Keratinocyte (primary cell): ENCODE data around the gene KREMEN1. TPM values are rescaled to one million over a fixed set of nuclear protein-coding genes. Genes with fewer than 3 reads are reported as not detected.

ENCODE experiments used
- DNase-seq: peaks from one replicate; pipeline ENCODE4 v3.0.0-alpha.2; 2011; ENCODE audit warnings: low read depth, missing footprints, low spot score
- FAIRE-seq: peaks from 2 replicates; lab custom pipeline; 2011; peaks lifted over from hg19 to GRCh38; lab: Jason Lieb, UNC
- H2AFZ ChIP-seq: 2 replicates; pipeline ENCODE4 v1.6.0; 2012; ENCODE audit warnings: low read length, control low read depth, inconsistent platforms; ENCODE audit not compliant: control insufficient read depth
- H3K27ac ChIP-seq: 2 replicates; pipeline ENCODE4 v1.5.1; 2011; ENCODE audit warnings: low read length; ENCODE audit not compliant: control insufficient read depth, insufficient read depth
- H3K27me3 ChIP-seq: 3 replicates; pipeline ENCODE4 v1.6.0; 2011; ENCODE audit warnings: low read length; ENCODE audit not compliant: control insufficient read depth, insufficient read depth; ENCODE audit errors: extremely low read depth
- H3K36me3 ChIP-seq, 2 experiments: 2 replicates in 1 of 2; 3 replicates in 1 of 2; pipeline ENCODE4 v1.5.1; 2011; ENCODE audit warnings: low read length in 2 of 2, mild to moderate bottlenecking in 1 of 2; ENCODE audit not compliant: control insufficient read depth in 2 of 2, insufficient read depth in 2 of 2; ENCODE audit errors: extremely low read depth in 1 of 2
- H3K4me1 ChIP-seq: 3 replicates; pipeline ENCODE4 v1.5.1; 2011; ENCODE audit warnings: low read length; ENCODE audit not compliant: control insufficient read depth, insufficient read depth; ENCODE audit errors: extremely low read depth
- H3K4me2 ChIP-seq: 3 replicates; pipeline ENCODE4 v1.6.0; 2011; ENCODE audit warnings: low read depth, low read length; ENCODE audit not compliant: control insufficient read depth, insufficient read depth; ENCODE audit errors: extremely low read depth
- H3K4me3 ChIP-seq, 3 experiments: fragments of 200-600 bp in 1 of 3; sonication (generic) in 1 of 3; 2 replicates in 2 of 3; 3 replicates in 1 of 3; pipeline ENCODE4 v1.5.1; 2011 to 2016; ENCODE audit warnings: low read length in 3 of 3, mild to moderate bottlenecking in 3 of 3, control low read depth in 2 of 3, inconsistent platforms in 1 of 3, low read depth in 1 of 3, mixed read lengths in 1 of 3, mixed run types in 1 of 3, moderate library complexity in 1 of 3; ENCODE audit not compliant: control insufficient read depth in 2 of 3, insufficient read depth in 2 of 3; ENCODE audit errors: extremely low read depth in 1 of 3
- H3K79me2 ChIP-seq: 2 replicates; pipeline ENCODE4 v1.6.0; 2012; ENCODE audit warnings: low read length; ENCODE audit not compliant: control insufficient read depth, insufficient read depth
- H3K9ac ChIP-seq: 3 replicates; pipeline ENCODE4 v1.6.0; 2011; ENCODE audit warnings: low read length; ENCODE audit not compliant: control insufficient read depth, insufficient read depth; ENCODE audit errors: extremely low read depth
- H3K9me1 ChIP-seq: 3 replicates; pipeline ENCODE4 v1.6.0; 2011; ENCODE audit warnings: low read length; ENCODE audit not compliant: control insufficient read depth, insufficient read depth; ENCODE audit errors: extremely low read depth
- H3K9me3 ChIP-seq: 2 replicates; pipeline ENCODE4 v1.5.1; 2012; ENCODE audit warnings: low read depth, low read length; ENCODE audit not compliant: control insufficient read depth
- H4K20me1 ChIP-seq: 3 replicates; pipeline ENCODE4 v1.6.0; 2011; ENCODE audit warnings: low read length; ENCODE audit not compliant: control insufficient read depth, insufficient read depth; ENCODE audit errors: extremely low read depth
- EZH2 ChIP-seq: IDR thresholded peaks from one replicate; pipeline ENCODE4 v1.6.1; 2012; ENCODE audit warnings: inconsistent platforms, mild to moderate bottlenecking, low read length, moderate library complexity
- dilution Hi-C: fragments of 300-500 bp; cut with MboI; formaldehyde crosslinking; loops from one replicate; pipeline ENCODE4 v1.7.0; 2020; ENCODE audit warnings: low sequenced_read_pairs; ENCODE audit not compliant: extremely low pct_ligation_motif_present
- polyA plus RNA-seq, 5 experiments: library from polyadenylated mRNA; depleted of rRNA in 3 of 5; stranded (reverse) in 3 of 5; stranded (forward) in 1 of 5; unstranded in 1 of 5; fragments of >200 nt; gene quantifications; 1 replicate in 1 of 5; 2 replicates in 3 of 5; 3 replicates in 1 of 5; pipeline versions ENCODE4 v1.2.1 to v1.2.3, GENCODE V29; 2011 to 2012; ENCODE audit warnings: missing spikeins in 2 of 5, low read depth in 1 of 5, low replicate concordance in 1 of 5
- TF ChIP-seq, protein P1 (sequence below), 3 experiments: IDR thresholded peaks in 1 of 3; conservative IDR thresholded peaks in 1 of 3; optimal IDR thresholded peaks in 1 of 3; 2 replicates in 2 of 3; 3 replicates in 1 of 3; pipeline versions ENCODE3 to v1.5.1; 2011; ENCODE audit warnings: low read length in 3 of 3, mild to moderate bottlenecking in 3 of 3, moderate library complexity in 2 of 3, control low read depth in 1 of 3, inconsistent platforms in 1 of 3; ENCODE audit not compliant: insufficient read depth in 2 of 3; ENCODE audit errors: extremely low read depth in 1 of 3

The KREMEN1 gene
- polyA plus RNA-seq, 1 donor (not counting 4 experiments of a cell fraction or from before 2014, with no cell fraction given), result 6.8 TPM

DNA sequence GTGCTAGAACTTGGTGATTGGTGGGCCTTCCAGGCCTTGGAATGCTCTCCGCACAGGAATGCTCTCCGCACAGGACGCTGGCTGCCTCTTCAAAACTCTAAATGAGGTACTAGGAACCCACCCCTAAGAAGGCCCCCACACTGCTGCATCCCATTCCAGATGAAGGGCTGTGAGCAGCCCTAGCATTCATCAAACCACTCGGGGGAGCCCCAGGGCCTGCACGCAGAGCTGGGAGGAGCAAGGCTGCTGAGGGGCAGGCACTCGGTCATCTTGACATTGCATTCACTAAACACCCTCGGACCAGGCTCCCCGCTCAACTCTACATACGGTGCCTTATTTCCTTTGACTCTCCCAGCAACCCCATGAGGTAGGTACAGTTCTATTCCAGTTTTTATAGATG, 83.7 kb downstream of the KREMEN1 start:
- H3K9me3 ChIP-seq, result no peaks in the 10 kb centered on the region
- dilution Hi-C loops, result no loop called here
- DNase-seq, result no peak
- no peak overlapping the region for H2AFZ ChIP-seq
- no peak overlapping the region for H3K9ac ChIP-seq
- TF ChIP-seq EZH2, result no peak
- TF ChIP-seq, protein P1, sequence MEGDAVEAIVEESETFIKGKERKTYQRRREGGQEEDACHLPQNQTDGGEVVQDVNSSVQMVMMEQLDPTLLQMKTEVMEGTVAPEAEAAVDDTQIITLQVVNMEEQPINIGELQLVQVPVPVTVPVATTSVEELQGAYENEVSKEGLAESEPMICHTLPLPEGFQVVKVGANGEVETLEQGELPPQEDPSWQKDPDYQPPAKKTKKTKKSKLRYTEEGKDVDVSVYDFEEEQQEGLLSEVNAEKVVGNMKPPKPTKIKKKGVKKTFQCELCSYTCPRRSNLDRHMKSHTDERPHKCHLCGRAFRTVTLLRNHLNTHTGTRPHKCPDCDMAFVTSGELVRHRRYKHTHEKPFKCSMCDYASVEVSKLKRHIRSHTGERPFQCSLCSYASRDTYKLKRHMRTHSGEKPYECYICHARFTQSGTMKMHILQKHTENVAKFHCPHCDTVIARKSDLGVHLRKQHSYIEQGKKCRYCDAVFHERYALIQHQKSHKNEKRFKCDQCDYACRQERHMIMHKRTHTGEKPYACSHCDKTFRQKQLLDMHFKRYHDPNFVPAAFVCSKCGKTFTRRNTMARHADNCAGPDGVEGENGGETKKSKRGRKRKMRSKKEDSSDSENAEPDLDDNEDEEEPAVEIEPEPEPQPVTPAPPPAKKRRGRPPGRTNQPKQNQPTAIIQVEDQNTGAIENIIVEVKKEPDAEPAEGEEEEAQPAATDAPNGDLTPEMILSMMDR (optimal IDR thresholded peaks at IDR 0.05 in 1 of 3, IDR thresholded peaks at IDR 0.05 in 1 of 3, conservative IDR thresholded peaks at IDR 0.05 in 1 of 3; ENCODE audit: extremely low read depth in 1 of 3, insufficient read depth in 2 of 3, low read length in 3 of 3), result no peak
- no peaks in the 10 kb centered on the region for H3K79me2 ChIP-seq
- no peaks in the 10 kb centered on the region for H4K20me1 ChIP-seq
- H3K4me3 ChIP-seq, result no peak overlapping the region
- H3K9me1 ChIP-seq, result no peaks in the 10 kb centered on the region
- no peak overlapping the region for H3K27ac ChIP-seq
- no peaks in the 10 kb centered on the region for H3K36me3 ChIP-seq
- no peak overlapping the region for H3K4me2 ChIP-seq
- H3K27me3 ChIP-seq, result no peaks in the 10 kb centered on the region
- no peaks in the 10 kb centered on the region for H3K4me1 ChIP-seq
- FAIRE-seq, result no peak

DNA sequence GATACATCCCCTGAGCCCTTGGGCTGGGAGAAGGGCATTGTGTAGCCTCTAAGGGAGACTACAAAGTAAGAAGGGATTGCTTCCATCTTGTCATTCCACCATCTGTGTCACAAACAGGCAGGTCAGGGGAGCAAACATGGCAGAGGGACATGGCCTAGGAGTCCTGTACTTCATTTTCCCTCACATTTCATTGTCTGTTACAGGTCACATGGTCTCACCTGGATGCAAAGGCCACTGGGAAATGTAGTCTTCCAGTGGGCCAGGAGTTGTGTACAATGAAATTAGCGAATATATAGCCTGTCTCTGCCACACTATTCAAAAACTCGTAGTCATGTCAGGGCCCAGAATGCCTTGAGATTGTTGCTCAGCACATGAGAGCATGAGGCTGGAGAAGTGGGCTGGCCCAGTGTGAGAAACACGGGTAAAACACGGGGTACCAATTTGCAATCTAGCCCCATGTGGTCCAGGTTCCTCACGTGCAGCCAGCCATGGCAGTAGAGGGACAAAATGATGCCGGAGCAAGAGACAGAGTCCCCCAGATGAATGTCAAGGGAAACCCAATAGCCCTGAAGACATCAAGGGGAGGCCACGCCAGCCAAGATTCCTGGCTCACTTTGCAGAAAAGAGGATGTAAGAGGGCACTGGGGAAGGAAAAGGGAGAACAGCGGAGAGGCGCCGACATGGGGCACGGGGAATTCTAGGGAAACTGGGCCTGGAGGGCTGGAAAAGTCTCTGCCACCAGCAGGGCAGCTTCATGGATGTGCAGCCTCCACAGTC, 85.1 kb downstream of the KREMEN1 start:
- no peak overlapping the region for H2AFZ ChIP-seq
- H3K4me1 ChIP-seq, result no peaks in the 10 kb centered on the region
- no peaks in the 10 kb centered on the region for H3K9me3 ChIP-seq
- no peaks in the 10 kb centered on the region for H4K20me1 ChIP-seq
- no peak overlapping the region for H3K4me2 ChIP-seq
- no peaks in the 10 kb centered on the region for H3K36me3 ChIP-seq
- TF ChIP-seq, protein P1 (optimal IDR thresholded peaks at IDR 0.05 in 1 of 3, IDR thresholded peaks at IDR 0.05 in 1 of 3, conservative IDR thresholded peaks at IDR 0.05 in 1 of 3; ENCODE audit: extremely low read depth in 1 of 3, insufficient read depth in 2 of 3, low read length in 3 of 3), result no peak
- no peak for TF ChIP-seq EZH2
- dilution Hi-C loops, result no loop called here
- H3K9me1 ChIP-seq, result no peaks in the 10 kb centered on the region
- H3K9ac ChIP-seq, result no peak overlapping the region
- H3K4me3 ChIP-seq, result no peak overlapping the region
- H3K79me2 ChIP-seq, result no peaks in the 10 kb centered on the region
- H3K27ac ChIP-seq, result no peak overlapping the region
- no peaks in the 10 kb centered on the region for H3K27me3 ChIP-seq
- no peak for DNase-seq
- no peak for FAIRE-seq
